ENCODE data around the gene MMP26. TPM values are rescaled to one million over a fixed set of nuclear protein-coding genes. Genes with fewer than 3 reads are reported as not detected.
"Not testable (repeated sequence)": the region's sequence is repeated elsewhere in the genome, so short reads cannot be mapped to it uniquely, and the experiment has no call there.

Gene MMP26
- total RNA-seq, 1 donor from 2014 or later = not detected

GRCh38 chr11:4697585-4697984 lies 7.0 kb upstream of the MMP26 start, which contains the start of gene OR51E2:
Gene OR51E2 (minus strand): TSS chr11:4697853. CDS start chr11:4682711, 15,142 bp downstream.
- Mint-ChIP-seq H3K4me3 (no peak within 1 kb of the TSS), H3K9me3 (no peaks in the 10 kb centered on the region), H3K27me3 (peaks cover 2% of the 10 kb centered on the region), H3K4me1 (peaks cover 2% of the 10 kb centered on the region), H3K36me3 (ENCODE audit: low read depth) (no peaks in the 10 kb centered on the region), H3K27ac (no peak within 1 kb of the TSS)
- intact Hi-C loops (cut with micrococcal nuclease) = no loop called here
- DNase-seq = no peak

GRCh38 chr11:4699697-4700435 lies 4.7 kb upstream of the MMP26 start:
- intact Hi-C loops (cut with micrococcal nuclease) = no loop called here
- no peak overlapping the region for H3K4me3 Mint-ChIP-seq
- H3K27me3 Mint-ChIP-seq = peaks cover 2% of the 10 kb centered on the region
- no peak for DNase-seq
- H3K4me1 Mint-ChIP-seq = peaks cover 2% of the 10 kb centered on the region
- no peaks in the 10 kb centered on the region for H3K36me3 Mint-ChIP-seq (ENCODE audit: low read depth)
- H3K27ac Mint-ChIP-seq = no peak overlapping the region
- no peaks in the 10 kb centered on the region for H3K9me3 Mint-ChIP-seq

GRCh38 chr11:4700436-4700820 lies 4.2 kb upstream of the MMP26 start:
- DNase-seq = no peak
- Mint-ChIP-seq H3K27ac (no peak overlapping the region), H3K4me3 (no peak overlapping the region), H3K4me1 (peaks cover 2% of the 10 kb centered on the region), H3K27me3 (peaks cover 2% of the 10 kb centered on the region), H3K9me3 (no peaks in the 10 kb centered on the region), H3K36me3 (ENCODE audit: low read depth) (no peaks in the 10 kb centered on the region)
- intact Hi-C loops (cut with micrococcal nuclease) = no loop called here

- Mint-ChIP-seq H3K27me3 (peaks cover 2% of the 10 kb centered on the region), H3K36me3 (ENCODE audit: low read depth) (no peaks in the 10 kb centered on the region), H3K4me3 (no peak overlapping the region), H3K9me3 (no peaks in the 10 kb centered on the region), H3K4me1 (no peaks in the 10 kb centered on the region), H3K27ac (no peak overlapping the region)
- intact Hi-C loops (cut with micrococcal nuclease) = no loop called here
- no peak for DNase-seq
Measured at GRCh38 chr11:4704790-4705334, 278 bp downstream of the MMP26 start.

- H3K36me3 Mint-ChIP-seq (ENCODE audit: low read depth) = no peaks in the 10 kb centered on the region
- intact Hi-C loops (cut with micrococcal nuclease) = no loop called here
Measured at GRCh38 chr11:4713241-4713640, 8.7 kb downstream of the MMP26 start.

GRCh38 chr11:4714300-4714699 lies 9.7 kb downstream of the MMP26 start:
- Mint-ChIP-seq H3K27me3 (peaks cover 3% of the 10 kb centered on the region), H3K36me3 (ENCODE audit: low read depth) (no peaks in the 10 kb centered on the region), H3K4me3 (no peak overlapping the region), H3K4me1 (no peaks in the 10 kb centered on the region), H3K27ac (no peak overlapping the region), H3K9me3 (no peaks in the 10 kb centered on the region)
- intact Hi-C loops (cut with micrococcal nuclease) = no loop called here
- no peak for DNase-seq

More at GRCh38 chr11:4713241-4713640, 8.7 kb downstream of the MMP26 start:
- DNase-seq = no peak
- peaks cover 3% of the 10 kb centered on the region for H3K27me3 Mint-ChIP-seq
- no peaks in the 10 kb centered on the region for H3K4me1 Mint-ChIP-seq
- H3K27ac Mint-ChIP-seq = no peak overlapping the region
- no peak overlapping the region for H3K4me3 Mint-ChIP-seq
- H3K9me3 Mint-ChIP-seq = no peaks in the 10 kb centered on the region

GRCh38 chr11:4722616-4723534 lies 18.3 kb downstream of the MMP26 start:
- DNase-seq; intact Hi-C loops (cut with micrococcal nuclease); H3K4me1 Mint-ChIP-seq; H3K36me3 Mint-ChIP-seq (ENCODE audit: low read depth); H3K4me3 Mint-ChIP-seq; H3K27me3 Mint-ChIP-seq; H3K27ac Mint-ChIP-seq; H3K9me3 Mint-ChIP-seq: not testable (repeated sequence)

- no peak for DNase-seq
- intact Hi-C loops (cut with micrococcal nuclease) = no loop called here
- Mint-ChIP-seq H3K4me1 (no peaks in the 10 kb centered on the region), H3K4me3 (no peak overlapping the region), H3K36me3 (ENCODE audit: low read depth) (no peaks in the 10 kb centered on the region), H3K27me3 (no peaks in the 10 kb centered on the region), H3K9me3 (no peaks in the 10 kb centered on the region), H3K27ac (no peak overlapping the region)
Measured at GRCh38 chr11:4727171-4727570, 22.6 kb downstream of the MMP26 start.

GRCh38 chr11:4740735-4741134 lies 36.2 kb downstream of the MMP26 start:
- H3K4me1 Mint-ChIP-seq = no peaks in the 10 kb centered on the region

GRCh38 chr11:4748438-4748837 lies 43.9 kb downstream of the MMP26 start:
- Mint-ChIP-seq H3K4me3 (no peak overlapping the region), H3K27me3 (peaks cover 5% of the 10 kb centered on the region), H3K4me1 (no peaks in the 10 kb centered on the region), H3K9me3 (no peaks in the 10 kb centered on the region), H3K36me3 (ENCODE audit: low read depth) (no peaks in the 10 kb centered on the region), H3K27ac (no peak overlapping the region)
- no peak for DNase-seq
- intact Hi-C loops (cut with micrococcal nuclease) = no loop called here

More at GRCh38 chr11:4740735-4741134, 36.2 kb downstream of the MMP26 start:
- intact Hi-C loops (cut with micrococcal nuclease) = no loop called here
- no peak overlapping the region for H3K27ac Mint-ChIP-seq
- no peaks in the 10 kb centered on the region for H3K27me3 Mint-ChIP-seq
- no peak overlapping the region for H3K4me3 Mint-ChIP-seq
- H3K9me3 Mint-ChIP-seq = no peaks in the 10 kb centered on the region
- H3K36me3 Mint-ChIP-seq (ENCODE audit: low read depth) = no peaks in the 10 kb centered on the region
- DNase-seq = no peak

- intact Hi-C loops (cut with micrococcal nuclease) = no loop called here
- no peaks in the 10 kb centered on the region for H3K9me3 Mint-ChIP-seq
Measured at GRCh38 chr11:4751201-4751600, 46.6 kb downstream of the MMP26 start.

More at GRCh38 chr11:4751201-4751600, 46.6 kb downstream of the MMP26 start:
- Mint-ChIP-seq H3K4me3 (no peak overlapping the region), H3K36me3 (ENCODE audit: low read depth) (no peaks in the 10 kb centered on the region), H3K4me1 (no peaks in the 10 kb centered on the region), H3K27ac (no peak overlapping the region), H3K27me3 (peaks cover 5% of the 10 kb centered on the region)
- no peak for DNase-seq
